ENCODE data around the gene TMEM53.

Gene TMEM53

DNA sequence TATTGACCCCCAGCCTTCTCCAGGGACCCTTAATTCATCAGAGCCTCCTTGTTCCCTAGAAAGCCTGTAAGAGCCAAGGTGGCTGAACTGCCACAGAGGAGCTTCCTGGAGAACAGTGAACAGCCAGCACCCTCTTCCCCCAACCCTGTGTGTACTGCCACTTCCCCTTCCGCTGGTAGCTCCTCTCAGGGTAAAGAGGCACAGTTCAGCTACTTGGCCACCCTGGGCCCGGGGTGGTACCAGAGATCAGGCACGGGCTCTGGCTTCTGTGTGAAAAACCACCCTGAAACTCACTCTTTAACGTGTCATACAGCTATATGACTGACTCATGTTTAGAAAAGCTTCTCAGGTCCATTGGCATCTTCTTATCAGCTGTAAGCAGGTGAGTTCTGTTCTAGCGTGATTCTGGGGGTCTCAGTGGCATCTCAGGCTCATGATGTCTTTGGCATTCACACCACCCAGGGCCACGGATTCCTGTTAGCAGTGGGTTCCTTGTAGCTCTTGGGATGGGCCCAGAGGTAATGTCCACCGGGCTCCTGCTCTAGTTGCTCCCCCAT, 22.6 kb upstream of the TMEM53 start:
- Histone ChIP-seq H3K27me3 (ENCODE audit: insufficient read depth, low read depth) (no peaks in the 10 kb centered on the region), H3K4me3 (IDR thresholded peaks at IDR 0.05; ENCODE audit: insufficient read depth, low read depth, low read length) (no peak overlapping the region), H3K27ac (no peak overlapping the region), H3K36me3 (ENCODE audit: insufficient read depth) (no peaks in the 10 kb centered on the region), H2AFZ (ENCODE audit: low read depth) (no peak overlapping the region), H3K9ac (no peak overlapping the region), H4K20me1 (ENCODE audit: insufficient read depth) (no peaks in the 10 kb centered on the region), H3K4me1 (ENCODE audit: low read depth, poor library complexity, severe bottlenecking) (peaks cover 7% of the 10 kb centered on the region), H3K4me2 (no peak overlapping the region), H3K79me2 (ENCODE audit: insufficient read depth, low read depth) (no peaks in the 10 kb centered on the region)
- TF ChIP-seq, protein P1, sequence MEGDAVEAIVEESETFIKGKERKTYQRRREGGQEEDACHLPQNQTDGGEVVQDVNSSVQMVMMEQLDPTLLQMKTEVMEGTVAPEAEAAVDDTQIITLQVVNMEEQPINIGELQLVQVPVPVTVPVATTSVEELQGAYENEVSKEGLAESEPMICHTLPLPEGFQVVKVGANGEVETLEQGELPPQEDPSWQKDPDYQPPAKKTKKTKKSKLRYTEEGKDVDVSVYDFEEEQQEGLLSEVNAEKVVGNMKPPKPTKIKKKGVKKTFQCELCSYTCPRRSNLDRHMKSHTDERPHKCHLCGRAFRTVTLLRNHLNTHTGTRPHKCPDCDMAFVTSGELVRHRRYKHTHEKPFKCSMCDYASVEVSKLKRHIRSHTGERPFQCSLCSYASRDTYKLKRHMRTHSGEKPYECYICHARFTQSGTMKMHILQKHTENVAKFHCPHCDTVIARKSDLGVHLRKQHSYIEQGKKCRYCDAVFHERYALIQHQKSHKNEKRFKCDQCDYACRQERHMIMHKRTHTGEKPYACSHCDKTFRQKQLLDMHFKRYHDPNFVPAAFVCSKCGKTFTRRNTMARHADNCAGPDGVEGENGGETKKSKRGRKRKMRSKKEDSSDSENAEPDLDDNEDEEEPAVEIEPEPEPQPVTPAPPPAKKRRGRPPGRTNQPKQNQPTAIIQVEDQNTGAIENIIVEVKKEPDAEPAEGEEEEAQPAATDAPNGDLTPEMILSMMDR (conservative IDR thresholded peaks at IDR 0.05; ENCODE audit: low read depth, low read length): no peak

DNA sequence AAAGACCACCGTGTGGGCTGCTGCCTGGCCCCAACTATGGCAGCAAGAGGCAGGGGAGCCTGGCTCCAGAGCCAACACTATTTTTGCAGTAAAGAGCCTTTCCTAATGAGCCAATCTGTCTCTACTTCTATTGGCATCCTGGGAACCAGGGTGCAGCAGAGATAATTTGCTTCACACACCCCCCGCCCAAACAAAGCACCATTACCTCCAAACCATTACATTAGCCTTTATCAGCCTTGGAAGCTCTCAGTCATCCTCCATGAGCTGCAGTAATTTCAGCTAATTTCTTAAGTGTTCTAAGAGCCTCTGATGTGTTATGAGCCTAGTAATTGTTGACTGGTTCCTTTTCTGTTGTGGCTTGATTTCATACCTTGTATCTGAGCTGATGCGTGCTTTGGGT, 21.8 kb upstream of the TMEM53 start:
- Histone ChIP-seq H4K20me1 (ENCODE audit: insufficient read depth) (no peaks in the 10 kb centered on the region), H3K9ac (no peak overlapping the region), H3K4me2 (no peak overlapping the region), H3K27ac (no peak overlapping the region), H3K4me3 (IDR thresholded peaks at IDR 0.05; ENCODE audit: insufficient read depth, low read depth, low read length) (no peak overlapping the region), H3K36me3 (ENCODE audit: insufficient read depth) (no peaks in the 10 kb centered on the region), H3K27me3 (ENCODE audit: insufficient read depth, low read depth) (no peaks in the 10 kb centered on the region), H2AFZ (ENCODE audit: low read depth) (no peak overlapping the region), H3K79me2 (ENCODE audit: insufficient read depth, low read depth) (no peaks in the 10 kb centered on the region), H3K4me1 (ENCODE audit: low read depth, poor library complexity, severe bottlenecking) (peaks cover 7% of the 10 kb centered on the region)
- TF ChIP-seq, protein P1 (conservative IDR thresholded peaks at IDR 0.05; ENCODE audit: low read depth, low read length): no peak

DNA sequence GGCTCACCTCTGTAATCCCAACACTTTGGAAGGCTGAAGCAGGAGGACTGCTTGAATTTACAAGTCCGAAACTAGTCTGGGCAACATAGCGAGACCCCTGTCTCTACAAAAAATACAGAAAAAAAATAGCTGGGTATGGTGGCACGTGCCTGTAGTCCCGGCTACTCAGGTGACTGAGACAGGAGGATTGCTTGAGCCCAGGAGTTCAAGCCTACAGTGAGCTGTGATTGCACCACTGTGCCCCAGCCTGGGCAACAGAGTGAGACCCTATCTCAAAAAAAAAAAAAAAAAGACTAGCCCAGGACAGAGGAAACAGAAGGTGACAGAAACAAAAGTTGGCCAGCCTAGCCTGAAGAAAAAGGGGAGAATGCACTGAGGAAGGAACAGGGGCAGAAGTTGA, 21.4 kb upstream of the TMEM53 start:
- Histone ChIP-seq H3K4me2 (no peak overlapping the region), H3K4me1 (ENCODE audit: low read depth, poor library complexity, severe bottlenecking) (peaks cover 7% of the 10 kb centered on the region), H3K4me3 (IDR thresholded peaks at IDR 0.05; ENCODE audit: insufficient read depth, low read depth, low read length) (no peak overlapping the region), H2AFZ (ENCODE audit: low read depth) (no peak overlapping the region), H3K27ac (no peak overlapping the region), H3K27me3 (ENCODE audit: insufficient read depth, low read depth) (no peaks in the 10 kb centered on the region), H3K79me2 (ENCODE audit: insufficient read depth, low read depth) (no peaks in the 10 kb centered on the region), H3K9ac (no peak overlapping the region), H4K20me1 (ENCODE audit: insufficient read depth) (no peaks in the 10 kb centered on the region), H3K36me3 (ENCODE audit: insufficient read depth) (no peaks in the 10 kb centered on the region)
- TF ChIP-seq, protein P1 (conservative IDR thresholded peaks at IDR 0.05; ENCODE audit: low read depth, low read length): no peak

DNA sequence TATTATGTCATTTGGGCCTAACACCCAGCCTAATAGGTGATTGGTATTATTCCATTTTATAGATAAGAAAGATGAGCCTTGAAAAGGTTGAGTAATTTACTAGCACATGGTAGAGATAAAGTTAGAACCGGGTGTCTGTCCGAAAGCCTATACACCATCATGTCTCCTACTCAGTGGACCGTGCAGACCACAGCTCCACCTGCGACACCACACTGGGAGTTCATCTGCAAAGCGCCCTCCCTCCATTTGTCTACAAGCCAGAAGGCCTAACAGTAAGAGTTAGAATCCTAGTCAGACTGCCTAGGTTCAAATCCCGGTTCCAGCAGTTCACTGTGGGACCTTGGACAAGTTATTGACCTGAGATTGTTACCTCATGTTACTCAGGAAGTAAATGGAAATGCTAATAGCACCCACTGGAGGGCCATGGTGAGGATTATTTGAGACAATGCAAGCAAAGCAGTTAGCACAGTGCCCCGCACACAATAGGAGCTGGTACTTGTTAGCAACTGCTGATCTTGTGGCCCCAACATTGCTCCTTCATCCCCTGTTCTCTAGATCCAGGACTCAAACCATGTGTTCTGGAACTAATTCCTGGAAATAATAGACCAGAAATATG, 20.7 kb upstream of the TMEM53 start:
- TF ChIP-seq, protein P1 (conservative IDR thresholded peaks at IDR 0.05; ENCODE audit: low read depth, low read length): no peak
- H3K36me3 ChIP-seq (ENCODE audit: insufficient read depth): no peaks in the 10 kb centered on the region
- H3K4me2 ChIP-seq: no peak overlapping the region
- H4K20me1 ChIP-seq (ENCODE audit: insufficient read depth): no peaks in the 10 kb centered on the region
- H3K27me3 ChIP-seq (ENCODE audit: insufficient read depth, low read depth): no peaks in the 10 kb centered on the region
- H3K79me2 ChIP-seq (ENCODE audit: insufficient read depth, low read depth): no peaks in the 10 kb centered on the region
- H2AFZ ChIP-seq (ENCODE audit: low read depth): no peak overlapping the region
- H3K4me1 ChIP-seq (ENCODE audit: low read depth, poor library complexity, severe bottlenecking): peaks cover 7% of the 10 kb centered on the region
- no peak overlapping the region for H3K9ac ChIP-seq
- no peak overlapping the region for H3K27ac ChIP-seq
- no peak overlapping the region for H3K4me3 ChIP-seq (IDR thresholded peaks at IDR 0.05; ENCODE audit: insufficient read depth, low read depth, low read length)

Data from KMS-11 (cell line).